Thoracic aorta (tissue), 2 donors: ENCODE data around the gene BMP7. TPM values are rescaled to one million over a fixed set of nuclear protein-coding genes. Genes with fewer than 3 reads are reported as not detected.

Experiments used
- ATAC-seq: fragments of 150-250 bp; one replicate; pipeline ENCODE4 v1.8.0; 2017; ENCODE audit warnings: low read depth; ENCODE audit not compliant: insufficient number of reproducible peaks, low FRiP score
- DNase-seq: peaks from one replicate; pipeline ENCODE4 v3.0.0-alpha.2; 2020; ENCODE audit warnings: low spot score
- H3K27ac ChIP-seq, 2 donors: fragments of 200-600 bp; sonication (generic); 1 replicate in 1 of 2; 2 replicates in 1 of 2; pipeline ENCODE4 v1.5.1; 2016; ENCODE audit warnings: mild to moderate bottlenecking in 2 of 2, moderate library complexity in 2 of 2
- H3K27me3 ChIP-seq: fragments of 200-600 bp; sonication (generic); replicated peaks from 2 replicates; pipeline ENCODE4 v1.6.0; 2016; ENCODE audit warnings: mild to moderate bottlenecking; ENCODE audit not compliant: insufficient read depth
- H3K36me3 ChIP-seq: fragments of 200-600 bp; sonication (generic); one replicate; pipeline ENCODE4 v1.5.1; 2016
- H3K4me1 ChIP-seq, 2 donors: fragments of 200-600 bp; sonication (generic); 1 replicate in 1 of 2; 2 replicates in 1 of 2; pipeline versions ENCODE4 v1.5.1 to v1.6.0; 2016; ENCODE audit warnings: low read depth in 2 of 2, mild to moderate bottlenecking in 1 of 2; ENCODE audit not compliant: control insufficient read depth in 1 of 2
- H3K4me3 ChIP-seq: fragments of 200-600 bp; sonication (generic); 2 replicates; pipeline ENCODE4 v1.5.1; 2016; ENCODE audit warnings: mild to moderate bottlenecking
- H3K9me3 ChIP-seq: fragments of 200-600 bp; sonication (generic); 2 replicates; pipeline ENCODE4 v1.5.1; 2016
- CTCF ChIP-seq: fragments of 200-600 bp; sonication (generic); IDR thresholded peaks from one replicate; pipeline ENCODE4 v1.5.1; 2019; ENCODE audit warnings: antibody characterized with exemption
- total RNA-seq, 2 donors: library from RNA; depleted of rRNA; stranded (reverse); fragments of >200 nt; gene quantifications; one replicate each; pipeline versions ENCODE4 v1.1.0 to v1.2.3, GENCODE V29; 2016

The BMP7 gene
- total RNA-seq, 2 donors from 2014 or later, result 1.5 TPM; not detected in 1

GRCh38 chr20:57157106-57157691 lies 109.2 kb downstream of the BMP7 start:
- no peak for ATAC-seq
- TF ChIP-seq CTCF, result no peak
- H3K36me3 ChIP-seq, result no peaks in the 10 kb centered on the region
- no peaks in the 10 kb centered on the region for H3K9me3 ChIP-seq
- H3K4me3 ChIP-seq, result no peak overlapping the region
- no peaks in the 10 kb centered on the region for H3K27me3 ChIP-seq
- no peak for DNase-seq
- no peak overlapping the region for H3K27ac ChIP-seq
- H3K4me1 ChIP-seq, result no peaks in the 10 kb centered on the region

GRCh38 chr20:57156011-57156729 lies 110.3 kb downstream of the BMP7 start:
- Histone ChIP-seq H3K9me3 (no peaks in the 10 kb centered on the region), H3K4me1 (no peaks in the 10 kb centered on the region), H3K36me3 (no peaks in the 10 kb centered on the region), H3K27me3 (no peaks in the 10 kb centered on the region), H3K4me3 (no peak overlapping the region), H3K27ac (no peak overlapping the region)
- TF ChIP-seq CTCF, result no peak
- no peak for DNase-seq
- no peak for ATAC-seq

GRCh38 chr20:57155415-57155814 lies 111.0 kb downstream of the BMP7 start:
- no peak overlapping the region for H3K4me3 ChIP-seq
- H3K27ac ChIP-seq, result no peak overlapping the region
- TF ChIP-seq CTCF, result no peak
- no peaks in the 10 kb centered on the region for H3K9me3 ChIP-seq
- no peaks in the 10 kb centered on the region for H3K4me1 ChIP-seq
- ATAC-seq, result no peak
- DNase-seq, result no peak
- no peaks in the 10 kb centered on the region for H3K27me3 ChIP-seq
- H3K36me3 ChIP-seq, result no peaks in the 10 kb centered on the region

GRCh38 chr20:57153238-57153905 lies 113.1 kb downstream of the BMP7 start:
- no peaks in the 10 kb centered on the region for H3K4me1 ChIP-seq
- ATAC-seq (no peak), DNase-seq (no peak)
- H3K27me3 ChIP-seq, result no peaks in the 10 kb centered on the region
- no peaks in the 10 kb centered on the region for H3K36me3 ChIP-seq
- no peak overlapping the region for H3K27ac ChIP-seq
- H3K4me3 ChIP-seq, result no peak overlapping the region
- no peaks in the 10 kb centered on the region for H3K9me3 ChIP-seq
- TF ChIP-seq CTCF, result no peak

GRCh38 chr20:57152557-57152956 lies 113.9 kb downstream of the BMP7 start:
- Histone ChIP-seq H3K27ac (no peak overlapping the region), H3K4me3 (no peak overlapping the region), H3K36me3 (no peaks in the 10 kb centered on the region), H3K9me3 (no peaks in the 10 kb centered on the region), H3K4me1 (no peaks in the 10 kb centered on the region), H3K27me3 (no peaks in the 10 kb centered on the region)
- ATAC-seq (no peak), DNase-seq (no peak)
- TF ChIP-seq CTCF, result no peak
